GM23338 (cell line): Measurements from ENCODE around the gene MROH7. TPM values are rescaled to one million over a fixed set of nuclear protein-coding genes. Genes with fewer than 3 reads are reported as not detected.

Experiments used
- ATAC-seq: fragments of 200-7000 bp; cut with Tn5 transposase; 3 replicates; pipeline ENCODE4 v1.9.1; 2020
- DNase-seq: peaks from one replicate; pipeline ENCODE4 v3.0.0-alpha.2; 2015; ENCODE audit warnings: low spot score
- H2AFZ ChIP-seq: fragments of 200-600 bp; sonication (generic); 2 replicates; pipeline ENCODE4 v1.8.0; 2016; ENCODE audit warnings: antibody characterized with exemption, mild to moderate bottlenecking, moderate library complexity
- H3F3A ChIP-seq: fragments of 200-600 bp; sonication (generic); replicated peaks from 2 replicates; pipeline ENCODE4 v1.8.0; 2017; ENCODE audit warnings: antibody characterized with exemption, mixed run types, low read depth
- H3K27ac ChIP-seq: fragments of 200-600 bp; sonication (generic); 2 replicates; pipeline ENCODE4 v1.6.1; 2016; ENCODE audit warnings: low read depth
- H3K27me3 ChIP-seq: fragments of 200-600 bp; sonication (generic); 2 replicates; pipeline ENCODE4 v1.8.0; 2016; ENCODE audit warnings: mild to moderate bottlenecking, mixed run types, moderate library complexity; ENCODE audit not compliant: insufficient read depth
- H3K36me3 ChIP-seq: fragments of 200-600 bp; sonication (generic); 2 replicates; pipeline ENCODE4 v1.8.0; 2016; ENCODE audit warnings: mild to moderate bottlenecking; ENCODE audit not compliant: insufficient read depth
- H3K4me1 ChIP-seq: fragments of 200-600 bp; sonication (generic); 2 replicates; pipeline ENCODE4 v1.8.0; 2016; ENCODE audit warnings: mild to moderate bottlenecking, moderate library complexity; ENCODE audit not compliant: insufficient read depth
- H3K4me2 ChIP-seq: fragments of 200-600 bp; sonication (generic); 2 replicates; pipeline ENCODE4 v1.7.1; 2017; ENCODE audit warnings: mixed run types
- H3K4me3 ChIP-seq: fragments of 200-600 bp; sonication (generic); 2 replicates; pipeline ENCODE4 v1.6.1; 2016; ENCODE audit warnings: mixed run types
- H3K79me2 ChIP-seq: fragments of 200-600 bp; sonication (generic); replicated peaks from 2 replicates; pipeline ENCODE4 v1.8.0; 2017; ENCODE audit warnings: mild to moderate bottlenecking; ENCODE audit not compliant: insufficient read depth
- H3K9me2 ChIP-seq: fragments of 200-600 bp; sonication (generic); 2 replicates; pipeline ENCODE4 v1.8.0; 2017; ENCODE audit not compliant: insufficient read depth
- H4K20me1 ChIP-seq: fragments of 200-600 bp; sonication (generic); replicated peaks from 2 replicates; pipeline ENCODE4 v1.8.0; 2017; ENCODE audit warnings: mild to moderate bottlenecking; ENCODE audit not compliant: insufficient read depth
- H3K27ac Mint-ChIP-seq: 2 replicates; pipeline ENCODE4 v1.8.0; 2020; ENCODE audit warnings: inconsistent platforms, mild to moderate bottlenecking, moderate library complexity, mixed read lengths
- H3K27me3 Mint-ChIP-seq: 3 replicates; pipeline ENCODE4 v1.8.0; 2022; ENCODE audit warnings: low read depth, mild to moderate bottlenecking, moderate library complexity, mixed read lengths, inconsistent platforms; ENCODE audit not compliant: insufficient read depth, poor library complexity
- H3K36me3 Mint-ChIP-seq: 3 replicates; pipeline ENCODE4 v1.8.0; 2021; ENCODE audit warnings: low read depth, mild to moderate bottlenecking, inconsistent platforms, moderate library complexity, mixed read lengths
- H3K4me1 Mint-ChIP-seq: 3 replicates; pipeline ENCODE4 v1.8.0; 2020; ENCODE audit warnings: mild to moderate bottlenecking, inconsistent platforms, mixed read lengths
- H3K4me3 Mint-ChIP-seq: 3 replicates; pipeline ENCODE4 v1.8.0; 2021; ENCODE audit warnings: moderate library complexity, mild to moderate bottlenecking, inconsistent platforms, mixed read lengths
- H3K9me3 Mint-ChIP-seq: 3 replicates; pipeline ENCODE4 v1.8.0; 2020; ENCODE audit warnings: moderate library complexity, mild to moderate bottlenecking, inconsistent platforms, mixed read lengths
- CREB1 ChIP-seq: fragments of 250-450 bp; sonication (Bioruptor Pico); IDR thresholded peaks from 2 replicates; pipeline ENCODE4 v1.5.0; 2020; ENCODE audit warnings: low read depth, mild to moderate bottlenecking, moderate library complexity
- EZH2 ChIP-seq: fragments of 200-600 bp; sonication (generic); IDR thresholded peaks from one replicate; pipeline ENCODE4 v1.8.0; 2017; ENCODE audit warnings: antibody characterized with exemption, mild to moderate bottlenecking, low read depth; ENCODE audit not compliant: unreplicated experiment
- EZH2phosphoT487 ChIP-seq: fragments of 200-600 bp; sonication (generic); IDR thresholded peaks from one replicate; pipeline ENCODE4 v1.8.1; 2018; ENCODE audit warnings: antibody characterized with exemption; ENCODE audit not compliant: unreplicated experiment
- JUNB ChIP-seq: IDR thresholded peaks from one replicate; pipeline ENCODE4 v1.6.1; 2016; ENCODE audit warnings: antibody characterized with exemption; ENCODE audit not compliant: unreplicated experiment
- NANOG ChIP-seq: IDR thresholded peaks from 2 replicates; pipeline ENCODE4 v1.6.1; 2016; ENCODE audit warnings: antibody characterized with exemption, borderline replicate concordance
- POLR2AphosphoS5 ChIP-seq: IDR thresholded peaks from 2 replicates; pipeline ENCODE4 v1.6.1; 2016; ENCODE audit warnings: antibody characterized with exemption, low read depth
- polyA plus RNA-seq: library from polyadenylated mRNA; unstranded; fragments of >200 nt; fragmentation: Nextera tagmentation; extraction: Ambion mirVana; gene quantifications from 2 replicates; pipeline ENCODE4 v1.2.1, GENCODE V29; 2016
- total RNA-seq: library from RNA; depleted of rRNA; stranded (reverse); fragments of >200 nt; shearing (Covaris generic); gene quantifications from 2 replicates; pipeline ENCODE4 v1.2.3, GENCODE V29; 2014
- TF ChIP-seq, protein P1 (sequence below): IDR thresholded peaks from 2 replicates; pipeline ENCODE4 v1.6.1; 2016; ENCODE audit warnings: antibody characterized with exemption
- TF ChIP-seq, protein P2 (sequence below): fragments of 250-450 bp; sonication (Bioruptor Pico); IDR thresholded peaks from 2 replicates; pipeline ENCODE4 v1.5.0; 2020; ENCODE audit warnings: mild to moderate bottlenecking, moderate library complexity
- TF ChIP-seq, protein P3 (sequence below), 2 experiments: fragments of 200-600 bp in 1 of 2; sonication (generic) in 1 of 2; conservative IDR thresholded peaks; 2 replicates each; pipeline versions ENCODE4 v1.5.1 to v1.6.1; 2016 to 2017; ENCODE audit warnings: antibody characterized with exemption in 2 of 2, low read depth in 2 of 2, mild to moderate bottlenecking in 2 of 2, moderate library complexity in 1 of 2

MROH7 gene
- total and polyA plus RNA-seq, 2 experiments from 2014 or later = 0.17 TPM; not detected in 1

DNA sequence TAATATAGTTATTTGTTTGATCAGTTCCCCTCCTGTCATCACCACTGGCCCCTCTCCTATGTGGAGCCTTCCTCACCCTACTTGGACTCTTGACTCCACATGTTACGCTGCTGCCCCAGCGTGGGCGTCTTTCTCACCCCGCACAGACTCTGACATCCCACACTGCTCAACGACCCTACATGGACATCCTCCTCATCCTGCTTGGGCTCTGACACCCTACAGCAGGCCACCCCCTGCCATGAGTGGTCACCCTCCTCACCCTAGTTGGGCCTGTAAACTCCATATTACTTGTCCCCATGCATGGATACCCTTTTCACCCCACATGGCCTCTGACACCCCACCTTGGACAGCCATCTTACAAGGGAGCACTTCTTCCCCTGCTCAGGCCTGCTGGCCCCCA is 95.1 kb downstream of the MROH7 start:
- TF ChIP-seq, protein P1, sequence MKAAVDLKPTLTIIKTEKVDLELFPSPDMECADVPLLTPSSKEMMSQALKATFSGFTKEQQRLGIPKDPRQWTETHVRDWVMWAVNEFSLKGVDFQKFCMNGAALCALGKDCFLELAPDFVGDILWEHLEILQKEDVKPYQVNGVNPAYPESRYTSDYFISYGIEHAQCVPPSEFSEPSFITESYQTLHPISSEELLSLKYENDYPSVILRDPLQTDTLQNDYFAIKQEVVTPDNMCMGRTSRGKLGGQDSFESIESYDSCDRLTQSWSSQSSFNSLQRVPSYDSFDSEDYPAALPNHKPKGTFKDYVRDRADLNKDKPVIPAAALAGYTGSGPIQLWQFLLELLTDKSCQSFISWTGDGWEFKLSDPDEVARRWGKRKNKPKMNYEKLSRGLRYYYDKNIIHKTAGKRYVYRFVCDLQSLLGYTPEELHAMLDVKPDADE = no peak
- no peak for TF ChIP-seq EZH2
- TF ChIP-seq EZH2phosphoT487 = no peak
- TF ChIP-seq JUNB = no peak
- TF ChIP-seq, protein P2, sequence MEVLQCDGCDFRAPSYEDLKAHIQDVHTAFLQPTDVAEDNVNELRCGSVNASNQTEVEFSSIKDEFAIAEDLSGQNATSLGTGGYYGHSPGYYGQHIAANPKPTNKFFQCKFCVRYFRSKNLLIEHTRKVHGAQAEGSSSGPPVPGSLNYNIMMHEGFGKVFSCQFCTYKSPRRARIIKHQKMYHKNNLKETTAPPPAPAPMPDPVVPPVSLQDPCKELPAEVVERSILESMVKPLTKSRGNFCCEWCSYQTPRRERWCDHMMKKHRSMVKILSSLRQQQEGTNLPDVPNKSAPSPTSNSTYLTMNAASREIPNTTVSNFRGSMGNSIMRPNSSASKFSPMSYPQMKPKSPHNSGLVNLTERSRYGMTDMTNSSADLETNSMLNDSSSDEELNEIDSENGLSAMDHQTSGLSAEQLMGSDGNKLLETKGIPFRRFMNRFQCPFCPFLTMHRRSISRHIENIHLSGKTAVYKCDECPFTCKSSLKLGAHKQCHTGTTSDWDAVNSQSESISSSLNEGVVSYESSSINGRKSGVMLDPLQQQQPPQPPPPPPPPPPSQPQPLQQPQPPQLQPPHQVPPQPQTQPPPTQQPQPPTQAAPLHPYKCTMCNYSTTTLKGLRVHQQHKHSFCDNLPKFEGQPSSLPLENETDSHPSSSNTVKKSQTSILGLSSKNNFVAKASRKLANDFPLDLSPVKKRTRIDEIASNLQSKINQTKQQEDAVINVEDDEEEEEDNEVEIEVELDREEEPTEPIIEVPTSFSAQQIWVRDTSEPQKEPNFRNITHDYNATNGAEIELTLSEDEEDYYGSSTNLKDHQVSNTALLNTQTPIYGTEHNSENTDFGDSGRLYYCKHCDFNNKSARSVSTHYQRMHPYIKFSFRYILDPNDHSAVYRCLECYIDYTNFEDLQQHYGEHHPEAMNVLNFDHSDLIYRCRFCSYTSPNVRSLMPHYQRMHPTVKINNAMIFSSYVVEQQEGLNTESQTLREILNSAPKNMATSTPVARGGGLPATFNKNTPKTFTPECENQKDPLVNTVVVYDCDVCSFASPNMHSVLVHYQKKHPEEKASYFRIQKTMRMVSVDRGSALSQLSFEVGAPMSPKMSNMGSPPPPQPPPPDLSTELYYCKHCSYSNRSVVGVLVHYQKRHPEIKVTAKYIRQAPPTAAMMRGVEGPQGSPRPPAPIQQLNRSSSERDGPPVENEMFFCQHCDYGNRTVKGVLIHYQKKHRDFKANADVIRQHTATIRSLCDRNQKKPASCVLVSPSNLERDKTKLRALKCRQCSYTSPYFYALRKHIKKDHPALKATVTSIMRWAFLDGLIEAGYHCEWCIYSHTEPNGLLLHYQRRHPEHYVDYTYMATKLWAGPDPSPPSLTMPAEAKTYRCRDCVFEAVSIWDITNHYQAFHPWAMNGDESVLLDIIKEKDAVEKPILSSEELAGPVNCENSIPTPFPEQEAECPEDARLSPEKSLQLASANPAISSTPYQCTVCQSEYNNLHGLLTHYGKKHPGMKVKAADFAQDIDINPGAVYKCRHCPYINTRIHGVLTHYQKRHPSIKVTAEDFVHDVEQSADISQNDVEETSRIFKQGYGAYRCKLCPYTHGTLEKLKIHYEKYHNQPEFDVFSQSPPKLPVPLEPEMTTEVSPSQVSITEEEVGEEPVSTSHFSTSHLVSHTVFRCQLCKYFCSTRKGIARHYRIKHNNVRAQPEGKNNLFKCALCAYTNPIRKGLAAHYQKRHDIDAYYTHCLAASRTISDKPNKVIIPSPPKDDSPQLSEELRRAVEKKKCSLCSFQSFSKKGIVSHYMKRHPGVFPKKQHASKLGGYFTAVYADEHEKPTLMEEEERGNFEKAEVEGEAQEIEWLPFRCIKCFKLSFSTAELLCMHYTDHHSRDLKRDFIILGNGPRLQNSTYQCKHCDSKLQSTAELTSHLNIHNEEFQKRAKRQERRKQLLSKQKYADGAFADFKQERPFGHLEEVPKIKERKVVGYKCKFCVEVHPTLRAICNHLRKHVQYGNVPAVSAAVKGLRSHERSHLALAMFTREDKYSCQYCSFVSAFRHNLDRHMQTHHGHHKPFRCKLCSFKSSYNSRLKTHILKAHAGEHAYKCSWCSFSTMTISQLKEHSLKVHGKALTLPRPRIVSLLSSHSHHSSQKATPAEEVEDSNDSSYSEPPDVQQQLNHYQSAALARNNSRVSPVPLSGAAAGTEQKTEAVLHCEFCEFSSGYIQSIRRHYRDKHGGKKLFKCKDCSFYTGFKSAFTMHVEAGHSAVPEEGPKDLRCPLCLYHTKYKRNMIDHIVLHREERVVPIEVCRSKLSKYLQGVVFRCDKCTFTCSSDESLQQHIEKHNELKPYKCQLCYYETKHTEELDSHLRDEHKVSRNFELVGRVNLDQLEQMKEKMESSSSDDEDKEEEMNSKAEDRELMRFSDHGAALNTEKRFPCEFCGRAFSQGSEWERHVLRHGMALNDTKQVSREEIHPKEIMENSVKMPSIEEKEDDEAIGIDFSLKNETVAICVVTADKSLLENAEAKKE = no peak
- TF ChIP-seq, protein P3, sequence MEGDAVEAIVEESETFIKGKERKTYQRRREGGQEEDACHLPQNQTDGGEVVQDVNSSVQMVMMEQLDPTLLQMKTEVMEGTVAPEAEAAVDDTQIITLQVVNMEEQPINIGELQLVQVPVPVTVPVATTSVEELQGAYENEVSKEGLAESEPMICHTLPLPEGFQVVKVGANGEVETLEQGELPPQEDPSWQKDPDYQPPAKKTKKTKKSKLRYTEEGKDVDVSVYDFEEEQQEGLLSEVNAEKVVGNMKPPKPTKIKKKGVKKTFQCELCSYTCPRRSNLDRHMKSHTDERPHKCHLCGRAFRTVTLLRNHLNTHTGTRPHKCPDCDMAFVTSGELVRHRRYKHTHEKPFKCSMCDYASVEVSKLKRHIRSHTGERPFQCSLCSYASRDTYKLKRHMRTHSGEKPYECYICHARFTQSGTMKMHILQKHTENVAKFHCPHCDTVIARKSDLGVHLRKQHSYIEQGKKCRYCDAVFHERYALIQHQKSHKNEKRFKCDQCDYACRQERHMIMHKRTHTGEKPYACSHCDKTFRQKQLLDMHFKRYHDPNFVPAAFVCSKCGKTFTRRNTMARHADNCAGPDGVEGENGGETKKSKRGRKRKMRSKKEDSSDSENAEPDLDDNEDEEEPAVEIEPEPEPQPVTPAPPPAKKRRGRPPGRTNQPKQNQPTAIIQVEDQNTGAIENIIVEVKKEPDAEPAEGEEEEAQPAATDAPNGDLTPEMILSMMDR (conservative IDR thresholded peaks at IDR 0.05; ENCODE audit: low read depth in 2 of 2) = no peak
- TF ChIP-seq NANOG = no peak
- TF ChIP-seq POLR2AphosphoS5 = no peak
- no peak for TF ChIP-seq CREB1 (CRISPR knock-in tag)
- no peak for DNase-seq
- Histone ChIP-seq H3K4me3 (no peak overlapping the region), H2AFZ (no peak overlapping the region), H3K79me2 (no peaks in the 10 kb centered on the region), H3K27me3 (no peaks in the 10 kb centered on the region), H3K27ac (no peak overlapping the region), H3F3A (no peaks in the 10 kb centered on the region), H4K20me1 (no peaks in the 10 kb centered on the region; the same call in none of the 2 replicates), H3K9me2 (no peaks in the 10 kb centered on the region), H3K36me3 (peaks cover 16% of the 10 kb centered on the region), H3K4me1 (no peaks in the 10 kb centered on the region), H3K4me2 (no peak overlapping the region)
- H3K27ac Mint-ChIP-seq = no peak overlapping the region; the same call in 1 of the 2 replicates
- no peak for ATAC-seq
- H3K9me3 Mint-ChIP-seq = no peaks in the 10 kb centered on the region
- H3K4me3 Mint-ChIP-seq = no peak overlapping the region
- no peaks in the 10 kb centered on the region for H3K27me3 Mint-ChIP-seq
- H3K36me3 Mint-ChIP-seq = peaks cover 56% of the 10 kb centered on the region
- no peaks in the 10 kb centered on the region; the same call in 2 of the 3 replicates for H3K4me1 Mint-ChIP-seq
